Stimulated activated CD4-positive, alpha-beta T cell treated with anti-CD3 and anti-CD28 coated beads, Interleukin-15, amount 100 ng/mL, for 24 hours (primary cell): ENCODE data around the gene GUCA2B.

Source experiments
- DNase-seq: peaks from one replicate; pipeline ENCODE4 v3.0.0-alpha.2; 2020

GUCA2B gene

GRCh38 chr1:42192106-42192505, 38.9 kb downstream of the GUCA2B start:
- DNase-seq, result no peak

DNA sequence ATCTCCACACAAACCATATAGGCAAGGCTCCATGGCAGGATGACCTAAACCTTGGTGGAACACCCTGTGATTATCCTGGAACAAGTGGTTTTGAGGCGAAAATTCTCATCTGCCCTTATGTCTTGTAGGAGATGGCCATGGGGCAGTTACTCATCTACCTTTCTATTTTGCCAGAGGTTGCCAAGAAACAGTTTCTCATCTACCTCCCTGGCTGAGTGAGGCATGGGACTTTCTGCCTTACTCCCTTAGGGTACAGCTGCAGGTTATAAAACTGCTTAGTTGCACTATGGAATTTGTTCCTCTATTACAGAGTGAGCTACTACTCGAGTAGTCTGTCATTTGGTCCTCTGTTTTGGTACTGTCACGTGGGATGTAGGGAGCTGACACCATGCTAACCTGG, 42.6 kb downstream of the GUCA2B start:
- no peak for DNase-seq

GRCh38 chr1:42198251-42198650, 45.0 kb downstream of the GUCA2B start:
- no peak for DNase-seq

DNA sequence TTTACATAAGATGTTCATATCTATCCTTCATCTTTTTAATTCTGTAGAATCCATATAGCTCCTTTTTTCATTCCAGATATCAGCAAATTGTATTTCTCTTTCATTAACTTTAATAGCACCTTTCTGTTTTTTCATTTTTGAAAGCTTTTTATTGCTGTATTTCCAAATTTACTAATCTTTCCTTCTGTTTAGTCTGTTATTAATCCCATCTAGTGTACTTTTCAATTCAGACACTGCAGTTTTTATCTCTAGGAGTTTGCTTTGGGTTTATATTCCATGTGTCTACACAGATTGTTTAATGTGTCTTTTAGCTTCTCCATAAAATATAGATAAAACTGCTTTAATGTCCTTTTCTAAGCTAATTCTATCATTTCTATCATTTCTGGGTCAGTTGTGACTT, 48.8 kb downstream of the GUCA2B start:
- DNase-seq, result no peak
